Measurements from ENCODE around the gene DNAH2.
A peak's percentile ranks its signal among the peaks of the same experiment; 100 is the strongest.

The DNAH2 gene

DNA sequence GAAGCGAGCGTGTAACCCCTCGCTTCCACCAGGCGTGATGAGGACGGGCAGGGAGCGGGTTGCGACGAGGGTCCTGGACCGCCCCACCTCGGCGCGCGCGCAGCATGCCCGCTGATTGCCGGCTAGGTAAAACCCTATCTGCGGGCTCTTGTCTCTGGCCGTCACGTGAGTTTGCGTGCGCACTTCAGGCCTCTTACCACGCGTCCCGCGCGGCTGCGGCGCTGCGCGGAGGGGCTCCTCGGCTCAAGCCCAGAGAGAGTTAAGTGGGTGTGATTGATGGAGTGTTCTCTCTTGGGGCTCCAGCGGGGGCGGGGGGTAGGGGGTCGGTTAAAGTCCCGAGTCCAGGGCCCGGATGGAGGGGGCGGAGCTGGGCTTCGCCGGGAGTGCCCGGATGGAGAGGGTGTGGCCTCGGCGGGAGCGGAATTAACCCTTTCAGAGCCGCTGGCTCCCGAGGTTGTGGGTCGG, 124.4 kb downstream of the DNAH2 start (continued):
- TF ChIP-seq, protein P1, sequence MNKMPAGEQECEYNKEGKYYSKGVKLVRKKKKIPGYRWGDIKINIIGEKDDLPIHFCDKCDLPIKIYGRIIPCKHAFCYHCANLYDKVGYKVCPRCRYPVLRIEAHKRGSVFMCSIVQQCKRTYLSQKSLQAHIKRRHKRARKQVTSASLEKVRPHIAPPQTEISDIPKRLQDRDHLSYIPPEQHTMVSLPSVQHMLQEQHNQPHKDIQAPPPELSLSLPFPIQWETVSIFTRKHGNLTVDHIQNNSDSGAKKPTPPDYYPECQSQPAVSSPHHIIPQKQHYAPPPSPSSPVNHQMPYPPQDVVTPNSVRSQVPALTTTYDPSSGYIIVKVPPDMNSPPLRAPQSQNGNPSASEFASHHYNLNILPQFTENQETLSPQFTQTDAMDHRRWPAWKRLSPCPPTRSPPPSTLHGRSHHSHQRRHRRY (tag by site-specific recombination; IDR thresholded peaks at IDR 0.05), result no peak
- peak; percentile 72 for TF ChIP-seq ZFHX2 (tag by site-specific recombination; conservative IDR thresholded peaks at IDR 0.05)
- peak; percentile 40; the same call in 1 of the 2 replicates for TF ChIP-seq ZNF629 (tag by site-specific recombination; IDR thresholded peaks at IDR 0.05)
- TF ChIP-seq, protein P2, sequence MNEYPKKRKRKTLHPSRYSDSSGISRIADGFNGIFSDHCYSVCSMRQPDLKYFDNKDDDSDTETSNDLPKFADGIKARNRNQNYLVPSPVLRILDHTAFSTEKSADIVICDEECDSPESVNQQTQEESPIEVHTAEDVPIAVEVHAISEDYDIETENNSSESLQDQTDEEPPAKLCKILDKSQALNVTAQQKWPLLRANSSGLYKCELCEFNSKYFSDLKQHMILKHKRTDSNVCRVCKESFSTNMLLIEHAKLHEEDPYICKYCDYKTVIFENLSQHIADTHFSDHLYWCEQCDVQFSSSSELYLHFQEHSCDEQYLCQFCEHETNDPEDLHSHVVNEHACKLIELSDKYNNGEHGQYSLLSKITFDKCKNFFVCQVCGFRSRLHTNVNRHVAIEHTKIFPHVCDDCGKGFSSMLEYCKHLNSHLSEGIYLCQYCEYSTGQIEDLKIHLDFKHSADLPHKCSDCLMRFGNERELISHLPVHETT (tag by site-specific recombination; IDR thresholded peaks at IDR 0.05), result no peak
- TF ChIP-seq, protein P3, sequence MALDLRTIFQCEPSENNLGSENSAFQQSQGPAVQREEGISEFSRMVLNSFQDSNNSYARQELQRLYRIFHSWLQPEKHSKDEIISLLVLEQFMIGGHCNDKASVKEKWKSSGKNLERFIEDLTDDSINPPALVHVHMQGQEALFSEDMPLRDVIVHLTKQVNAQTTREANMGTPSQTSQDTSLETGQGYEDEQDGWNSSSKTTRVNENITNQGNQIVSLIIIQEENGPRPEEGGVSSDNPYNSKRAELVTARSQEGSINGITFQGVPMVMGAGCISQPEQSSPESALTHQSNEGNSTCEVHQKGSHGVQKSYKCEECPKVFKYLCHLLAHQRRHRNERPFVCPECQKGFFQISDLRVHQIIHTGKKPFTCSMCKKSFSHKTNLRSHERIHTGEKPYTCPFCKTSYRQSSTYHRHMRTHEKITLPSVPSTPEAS (tag by site-specific recombination; IDR thresholded peaks at IDR 0.05), result no peak
- TF ChIP-seq, protein P4, sequence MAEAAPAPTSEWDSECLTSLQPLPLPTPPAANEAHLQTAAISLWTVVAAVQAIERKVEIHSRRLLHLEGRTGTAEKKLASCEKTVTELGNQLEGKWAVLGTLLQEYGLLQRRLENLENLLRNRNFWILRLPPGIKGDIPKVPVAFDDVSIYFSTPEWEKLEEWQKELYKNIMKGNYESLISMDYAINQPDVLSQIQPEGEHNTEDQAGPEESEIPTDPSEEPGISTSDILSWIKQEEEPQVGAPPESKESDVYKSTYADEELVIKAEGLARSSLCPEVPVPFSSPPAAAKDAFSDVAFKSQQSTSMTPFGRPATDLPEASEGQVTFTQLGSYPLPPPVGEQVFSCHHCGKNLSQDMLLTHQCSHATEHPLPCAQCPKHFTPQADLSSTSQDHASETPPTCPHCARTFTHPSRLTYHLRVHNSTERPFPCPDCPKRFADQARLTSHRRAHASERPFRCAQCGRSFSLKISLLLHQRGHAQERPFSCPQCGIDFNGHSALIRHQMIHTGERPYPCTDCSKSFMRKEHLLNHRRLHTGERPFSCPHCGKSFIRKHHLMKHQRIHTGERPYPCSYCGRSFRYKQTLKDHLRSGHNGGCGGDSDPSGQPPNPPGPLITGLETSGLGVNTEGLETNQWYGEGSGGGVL (tag by site-specific recombination; IDR thresholded peaks at IDR 0.05), result no peak; the same call in 1 of the 2 replicates
- TF ChIP-seq, protein P5, sequence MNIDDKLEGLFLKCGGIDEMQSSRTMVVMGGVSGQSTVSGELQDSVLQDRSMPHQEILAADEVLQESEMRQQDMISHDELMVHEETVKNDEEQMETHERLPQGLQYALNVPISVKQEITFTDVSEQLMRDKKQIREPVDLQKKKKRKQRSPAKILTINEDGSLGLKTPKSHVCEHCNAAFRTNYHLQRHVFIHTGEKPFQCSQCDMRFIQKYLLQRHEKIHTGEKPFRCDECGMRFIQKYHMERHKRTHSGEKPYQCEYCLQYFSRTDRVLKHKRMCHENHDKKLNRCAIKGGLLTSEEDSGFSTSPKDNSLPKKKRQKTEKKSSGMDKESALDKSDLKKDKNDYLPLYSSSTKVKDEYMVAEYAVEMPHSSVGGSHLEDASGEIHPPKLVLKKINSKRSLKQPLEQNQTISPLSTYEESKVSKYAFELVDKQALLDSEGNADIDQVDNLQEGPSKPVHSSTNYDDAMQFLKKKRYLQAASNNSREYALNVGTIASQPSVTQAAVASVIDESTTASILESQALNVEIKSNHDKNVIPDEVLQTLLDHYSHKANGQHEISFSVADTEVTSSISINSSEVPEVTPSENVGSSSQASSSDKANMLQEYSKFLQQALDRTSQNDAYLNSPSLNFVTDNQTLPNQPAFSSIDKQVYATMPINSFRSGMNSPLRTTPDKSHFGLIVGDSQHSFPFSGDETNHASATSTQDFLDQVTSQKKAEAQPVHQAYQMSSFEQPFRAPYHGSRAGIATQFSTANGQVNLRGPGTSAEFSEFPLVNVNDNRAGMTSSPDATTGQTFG (tag by site-specific recombination; IDR thresholded peaks at IDR 0.05; ENCODE audit: borderline replicate concordance), result no peak
- TF ChIP-seq, protein P6, sequence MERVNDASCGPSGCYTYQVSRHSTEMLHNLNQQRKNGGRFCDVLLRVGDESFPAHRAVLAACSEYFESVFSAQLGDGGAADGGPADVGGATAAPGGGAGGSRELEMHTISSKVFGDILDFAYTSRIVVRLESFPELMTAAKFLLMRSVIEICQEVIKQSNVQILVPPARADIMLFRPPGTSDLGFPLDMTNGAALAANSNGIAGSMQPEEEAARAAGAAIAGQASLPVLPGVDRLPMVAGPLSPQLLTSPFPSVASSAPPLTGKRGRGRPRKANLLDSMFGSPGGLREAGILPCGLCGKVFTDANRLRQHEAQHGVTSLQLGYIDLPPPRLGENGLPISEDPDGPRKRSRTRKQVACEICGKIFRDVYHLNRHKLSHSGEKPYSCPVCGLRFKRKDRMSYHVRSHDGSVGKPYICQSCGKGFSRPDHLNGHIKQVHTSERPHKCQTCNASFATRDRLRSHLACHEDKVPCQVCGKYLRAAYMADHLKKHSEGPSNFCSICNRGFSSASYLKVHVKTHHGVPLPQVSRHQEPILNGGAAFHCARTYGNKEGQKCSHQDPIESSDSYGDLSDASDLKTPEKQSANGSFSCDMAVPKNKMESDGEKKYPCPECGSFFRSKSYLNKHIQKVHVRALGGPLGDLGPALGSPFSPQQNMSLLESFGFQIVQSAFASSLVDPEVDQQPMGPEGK (tag by site-specific recombination; IDR thresholded peaks at IDR 0.05), result peak; percentile 65
- TF ChIP-seq, protein P7, sequence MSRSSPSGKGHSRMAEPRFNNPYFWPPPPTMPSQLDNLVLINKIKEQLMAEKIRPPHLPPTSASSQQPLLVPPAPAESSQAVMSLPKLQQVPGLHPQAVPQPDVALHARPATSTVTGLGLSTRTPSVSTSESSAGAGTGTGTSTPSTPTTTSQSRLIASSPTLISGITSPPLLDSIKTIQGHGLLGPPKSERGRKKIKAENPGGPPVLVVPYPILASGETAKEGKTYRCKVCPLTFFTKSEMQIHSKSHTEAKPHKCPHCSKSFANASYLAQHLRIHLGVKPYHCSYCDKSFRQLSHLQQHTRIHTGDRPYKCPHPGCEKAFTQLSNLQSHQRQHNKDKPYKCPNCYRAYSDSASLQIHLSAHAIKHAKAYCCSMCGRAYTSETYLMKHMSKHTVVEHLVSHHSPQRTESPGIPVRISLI (tag by site-specific recombination; IDR thresholded peaks at IDR 0.05), result no peak
- TF ChIP-seq ZNF549 (tag by site-specific recombination; IDR thresholded peaks at IDR 0.05), result no peak
- 0 out of 2 replicates have a peak, but pooled peaks have one; percentile 15 for TF ChIP-seq ZNF324 (tag by site-specific recombination; IDR thresholded peaks at IDR 0.05)
- TF ChIP-seq, protein P8, sequence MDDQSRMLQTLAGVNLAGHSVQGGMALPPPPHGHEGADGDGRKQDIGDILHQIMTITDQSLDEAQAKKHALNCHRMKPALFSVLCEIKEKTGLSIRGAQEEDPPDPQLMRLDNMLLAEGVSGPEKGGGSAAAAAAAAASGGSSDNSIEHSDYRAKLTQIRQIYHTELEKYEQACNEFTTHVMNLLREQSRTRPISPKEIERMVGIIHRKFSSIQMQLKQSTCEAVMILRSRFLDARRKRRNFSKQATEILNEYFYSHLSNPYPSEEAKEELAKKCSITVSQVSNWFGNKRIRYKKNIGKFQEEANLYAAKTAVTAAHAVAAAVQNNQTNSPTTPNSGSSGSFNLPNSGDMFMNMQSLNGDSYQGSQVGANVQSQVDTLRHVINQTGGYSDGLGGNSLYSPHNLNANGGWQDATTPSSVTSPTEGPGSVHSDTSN (CRISPR knock-in tag; IDR thresholded peaks at IDR 0.05), result 0 out of 2 replicates have a peak, but pooled peaks have one; percentile 39
- TF ChIP-seq ZBTB1 (tag by site-specific recombination; IDR thresholded peaks at IDR 0.05), result peak; percentile 44; the same call in 1 of the 2 replicates
- TF ChIP-seq, protein P9, sequence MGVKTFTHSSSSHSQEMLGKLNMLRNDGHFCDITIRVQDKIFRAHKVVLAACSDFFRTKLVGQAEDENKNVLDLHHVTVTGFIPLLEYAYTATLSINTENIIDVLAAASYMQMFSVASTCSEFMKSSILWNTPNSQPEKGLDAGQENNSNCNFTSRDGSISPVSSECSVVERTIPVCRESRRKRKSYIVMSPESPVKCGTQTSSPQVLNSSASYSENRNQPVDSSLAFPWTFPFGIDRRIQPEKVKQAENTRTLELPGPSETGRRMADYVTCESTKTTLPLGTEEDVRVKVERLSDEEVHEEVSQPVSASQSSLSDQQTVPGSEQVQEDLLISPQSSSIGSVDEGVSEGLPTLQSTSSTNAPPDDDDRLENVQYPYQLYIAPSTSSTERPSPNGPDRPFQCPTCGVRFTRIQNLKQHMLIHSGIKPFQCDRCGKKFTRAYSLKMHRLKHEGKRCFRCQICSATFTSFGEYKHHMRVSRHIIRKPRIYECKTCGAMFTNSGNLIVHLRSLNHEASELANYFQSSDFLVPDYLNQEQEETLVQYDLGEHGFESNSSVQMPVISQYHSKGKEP (tag by site-specific recombination; IDR thresholded peaks at IDR 0.05), result no peak
- peak; percentile 61; the same call in 1 of the 2 replicates for TF ChIP-seq WT1 (tag by site-specific recombination; IDR thresholded peaks at IDR 0.05)
- peak; percentile 78 for TF ChIP-seq KLF9 (tag by site-specific recombination; IDR thresholded peaks at IDR 0.05; ENCODE audit: low read depth)
- peak; percentile 80; the same call in 1 of the 2 replicates for TF ChIP-seq GLIS2 (tag by site-specific recombination; IDR thresholded peaks at IDR 0.05)
- TF ChIP-seq ZNF174 (tag by site-specific recombination; IDR thresholded peaks at IDR 0.05), result no peak
- TF ChIP-seq, protein P10, sequence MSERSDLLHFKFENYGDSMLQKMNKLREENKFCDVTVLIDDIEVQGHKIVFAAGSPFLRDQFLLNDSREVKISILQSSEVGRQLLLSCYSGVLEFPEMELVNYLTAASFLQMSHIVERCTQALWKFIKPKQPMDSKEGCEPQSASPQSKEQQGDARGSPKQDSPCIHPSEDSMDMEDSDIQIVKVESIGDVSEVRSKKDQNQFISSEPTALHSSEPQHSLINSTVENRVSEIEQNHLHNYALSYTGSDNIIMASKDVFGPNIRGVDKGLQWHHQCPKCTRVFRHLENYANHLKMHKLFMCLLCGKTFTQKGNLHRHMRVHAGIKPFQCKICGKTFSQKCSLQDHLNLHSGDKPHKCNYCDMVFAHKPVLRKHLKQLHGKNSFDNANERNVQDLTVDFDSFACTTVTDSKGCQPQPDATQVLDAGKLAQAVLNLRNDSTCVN (tag by site-specific recombination; optimal IDR thresholded peaks at IDR 0.05), result peak; percentile 86
- TF ChIP-seq ZNF354C (tag by site-specific recombination; IDR thresholded peaks at IDR 0.05; ENCODE audit: borderline replicate concordance, low read depth), result no peak
- TF ChIP-seq SALL2 (tag by site-specific recombination; IDR thresholded peaks at IDR 0.05; ENCODE audit: borderline replicate concordance), result no peak
- TF ChIP-seq KLF16 (tag by site-specific recombination; IDR thresholded peaks at IDR 0.05), result peak; percentile 8; the same call in 1 of the 2 replicates
- peak; percentile 94 for TF ChIP-seq ZNF335 (tag by site-specific recombination; conservative IDR thresholded peaks at IDR 0.05)

Measured in HEK293 (cell line).